GM12878 (cell line): ENCODE measurements around the gene TBXT. TPM values are rescaled to one million over a fixed set of nuclear protein-coding genes. Genes with fewer than 3 reads are reported as not detected.

Experiments
- ATAC-seq: fragments of 200-7000 bp; cut with Tn5 transposase; 3 replicates; pipeline ENCODE4 v1.9.1; 2020; ENCODE audit warnings: mild to moderate bottlenecking, moderate library complexity
- BruUV-seq: library from RNA; stranded (reverse); fragments of 400-500 nt; replicated peaks from 2 replicates; lab custom pipeline; 2021; lab: Mats Ljungman, UMichigan
- CTCF ChIA-PET: fragments of 300-600 bp; sonication (Branson Sonifier 250); formaldehyde crosslinking; extraction: SDS; loops from one replicate; lab custom pipeline; 2021; ENCODE audit warnings: inconsistent platforms; lab: Yijun Ruan, JAX
- POLR2A ChIA-PET: fragments of 350-600 bp; formaldehyde crosslinking; extraction: SDS; loops from one replicate; lab custom pipeline; 2021; ENCODE audit warnings: inconsistent platforms; lab: Charles Lee
- RAD21 ChIA-PET: fragments of 300-600 bp; sonication (Branson Sonifier 250); formaldehyde crosslinking; loops from one replicate; lab custom pipeline; 2023; ENCODE audit warnings: antibody characterized with exemption; ENCODE audit not compliant: unreplicated experiment; lab: Charles Lee
- SMC1A ChIA-PET: fragments of 300-600 bp; sonication (Branson Sonifier 250); formaldehyde crosslinking; loops from one replicate; lab custom pipeline; 2023; ENCODE audit not compliant: unreplicated experiment, uncharacterized antibody; lab: Charles Lee
- DNase-seq: peaks from one replicate; pipeline ENCODE4 v3.0.0-alpha.2; 2011; ENCODE audit warnings: low read depth, low spot score
- FAIRE-seq: peaks from 3 replicates; lab custom pipeline; 2011; peaks lifted over from hg19 to GRCh38; lab: Jason Lieb, UNC
- H2AFZ ChIP-seq: 2 replicates; pipeline ENCODE4 v1.6.0; 2011; ENCODE audit warnings: low read depth, low read length, control low read depth; ENCODE audit not compliant: control insufficient read depth
- H3K27ac ChIP-seq: 2 replicates; pipeline ENCODE4 v1.5.1; 2011; ENCODE audit warnings: control low read depth; ENCODE audit not compliant: control insufficient read depth, insufficient read depth
- H3K27me3 ChIP-seq, 2 experiments: replicated peaks in 1 of 2; 2 replicates each; pipeline versions ENCODE4 v1.6.0 to v1.6.1; 2011; ENCODE audit warnings: low read length in 1 of 2; ENCODE audit not compliant: control insufficient read depth in 2 of 2, insufficient read depth in 2 of 2
- H3K36me3 ChIP-seq, 2 experiments: 2 replicates each; pipeline ENCODE4 v1.5.1; 2011; ENCODE audit warnings: low read length in 1 of 2; ENCODE audit not compliant: control insufficient read depth in 2 of 2, insufficient read depth in 2 of 2
- H3K4me1 ChIP-seq: 2 replicates; pipeline ENCODE4 v1.6.1; 2011; ENCODE audit warnings: mild to moderate bottlenecking, low read length, moderate library complexity, mixed read lengths; ENCODE audit not compliant: control insufficient read depth, insufficient read depth
- H3K4me2 ChIP-seq: 2 replicates; pipeline ENCODE4 v1.6.0; 2011; ENCODE audit warnings: control low read depth; ENCODE audit not compliant: control insufficient read depth, insufficient read depth
- H3K4me3 ChIP-seq: fragments of 200-600 bp; sonication (generic); 2 replicates; pipeline ENCODE4 v1.5.1; 2016
- H3K79me2 ChIP-seq: 2 replicates; pipeline ENCODE4 v1.6.0; 2011; ENCODE audit warnings: low read length; ENCODE audit not compliant: control insufficient read depth, insufficient read depth
- H3K9ac ChIP-seq: 2 replicates; pipeline ENCODE4 v1.8.0; 2011; ENCODE audit warnings: low read length, control low read depth, mixed read lengths; ENCODE audit not compliant: control insufficient read depth, insufficient read depth
- H3K9me3 ChIP-seq: replicated peaks from 3 replicates; pipeline ENCODE4 v1.5.1; 2011; ENCODE audit warnings: mild to moderate bottlenecking, low read length; ENCODE audit not compliant: control insufficient read depth, insufficient read depth
- H4K20me1 ChIP-seq: 2 replicates; pipeline ENCODE4 v1.6.0; 2011; ENCODE audit not compliant: control insufficient read depth, insufficient read depth
- ASH2L ChIP-seq: fragments of 300-600, 200-600 bp; sonication (generic); IDR thresholded peaks from 2 replicates; pipeline ENCODE4 v1.6.1; 2017; ENCODE audit warnings: low read depth, mild to moderate bottlenecking, borderline replicate concordance
- CBX3 ChIP-seq: fragments of 200-600 bp; sonication (generic); IDR thresholded peaks from 2 replicates; pipeline ENCODE4 v1.6.1; 2016; ENCODE audit warnings: low read depth, borderline replicate concordance
- FOS ChIP-seq: IDR thresholded peaks from 3 replicates; pipeline ENCODE4 v1.6.1; 2011; ENCODE audit warnings: borderline replicate concordance; ENCODE audit not compliant: insufficient read length; ENCODE audit errors: extremely low read depth
- GATAD2B ChIP-seq: fragments of 450-650 bp; conservative IDR thresholded peaks from 2 replicates; pipeline ENCODE4 v1.6.1; 2017; ENCODE audit warnings: low read depth, mild to moderate bottlenecking, moderate library complexity
- HDAC6 ChIP-seq: fragments of 200-600 bp; sonication (generic); IDR thresholded peaks from one replicate; pipeline ENCODE4 v1.8.0; 2017; ENCODE audit warnings: antibody characterized with exemption; ENCODE audit not compliant: unreplicated experiment
- IRF3 ChIP-seq: fragments of 450-650 bp; IDR thresholded peaks from 2 replicates; pipeline ENCODE4 v1.6.1; 2014; ENCODE audit warnings: mild to moderate bottlenecking
- IRF5 ChIP-seq: fragments of 450-650 bp; IDR thresholded peaks from 2 replicates; pipeline ENCODE4 v1.6.1; 2017; ENCODE audit warnings: borderline replicate concordance
- MAX ChIP-seq: IDR thresholded peaks from 2 replicates; pipeline ENCODE4 v1.6.1; 2012; ENCODE audit warnings: low read depth, low read length, improper control_type of control experiment
- NFIC ChIP-seq: IDR thresholded peaks from 2 replicates; pipeline ENCODE4 v1.6.1; 2012; ENCODE audit warnings: low read depth, mild to moderate bottlenecking, inconsistent platforms, low read length, moderate library complexity
- NFXL1 ChIP-seq: fragments of 450-650 bp; IDR thresholded peaks from 2 replicates; pipeline ENCODE4 v1.6.1; 2017; ENCODE audit warnings: antibody characterized with exemption, mild to moderate bottlenecking, borderline replicate concordance
- NFYA ChIP-seq: IDR thresholded peaks from 2 replicates; pipeline ENCODE4 v1.6.1; 2011; ENCODE audit warnings: low read depth, mild to moderate bottlenecking, low read length, improper control_type of control experiment, borderline replicate concordance
- NRF1 ChIP-seq: conservative IDR thresholded peaks from 2 replicates; pipeline ENCODE4 v1.6.1; 2011; ENCODE audit warnings: mild to moderate bottlenecking, low read depth, low read length, improper control_type of control experiment
- PAX8 ChIP-seq: fragments of 450-650 bp; IDR thresholded peaks from 2 replicates; pipeline ENCODE4 v1.6.1; 2017; ENCODE audit warnings: mild to moderate bottlenecking, moderate library complexity
- PML ChIP-seq: IDR thresholded peaks from 2 replicates; pipeline ENCODE4 v1.6.1; 2012; ENCODE audit warnings: low read length, inconsistent platforms
- RAD21 ChIP-seq: IDR thresholded peaks from 2 replicates; pipeline ENCODE4 v1.6.1; 2011; ENCODE audit warnings: mild to moderate bottlenecking, low read depth, low read length, moderate library complexity; ENCODE audit not compliant: insufficient read depth
- RCOR1 ChIP-seq: conservative IDR thresholded peaks from 2 replicates; pipeline ENCODE4 v1.6.1; 2012; ENCODE audit warnings: low read depth, low read length, improper control_type of control experiment
- ZBTB40 ChIP-seq: fragments of 450-650 bp; IDR thresholded peaks from 2 replicates; pipeline ENCODE4 v1.6.1; 2016; ENCODE audit warnings: mild to moderate bottlenecking, moderate library complexity, borderline replicate concordance
- WGBS: methylation state at CpG from one replicate; pipeline ENCODE4 v1.1.6; 2016; ENCODE audit warnings: low lambda C conversion rate; ENCODE audit not compliant: insufficient replicate concordance, insufficient coverage; ENCODE audit errors: missing lambda C conversion rate; 5-methylcytosine and 5-hydroxymethylcytosine counted together
- in situ Hi-C: fragments of 300-500 bp; cut with MboI; formaldehyde crosslinking; loops from 9 replicates; pipeline ENCODE4 v1.14.3; 2018; ENCODE audit warnings: mixed read lengths
- intact Hi-C: fragments of 100-400 bp; cut with micrococcal nuclease; formaldehyde crosslinking; loops from one replicate; pipeline ENCODE4 v1.14.2; 2022; ENCODE audit not compliant: unreplicated experiment
- polyA plus RNA-seq, 11 experiments: library from polyadenylated mRNA; depleted of rRNA in 4 of 11; unstranded in 6 of 11; stranded (reverse) in 5 of 11; fragments of >200 nt; fragmentation: Nextera tagmentation in 4 of 11; fragmentation: Illumina TruSeq in 1 of 11; extraction: Ambion mirVana in 4 of 11; extraction: Trizol in 1 of 11; gene quantifications; 1 replicate in 1 of 11; 2 replicates in 10 of 11; pipeline versions ENCODE4 v1.2.1 to v1.2.3, GENCODE V29; 2011 to 2016; ENCODE audit warnings: inconsistent platforms in 2 of 11, missing spikeins in 2 of 11, low read depth in 1 of 11
- total RNA-seq, 4 experiments: library from RNA; depleted of rRNA in 3 of 4; stranded (reverse); fragments of >200 nt in 3 of 4; fragmentation: Illumina TruSeq in 1 of 4; extraction: Trizol in 1 of 4; gene quantifications; 2 replicates each; pipeline versions ENCODE4 v1.2.1 to v1.2.3, GENCODE V29; 2013 to 2021

Gene TBXT
- total and polyA plus RNA-seq, 10 of the 15 experiments (the other 5 are each of a cell fraction or from before 2014, with no cell fraction given), result 0.06 to 2.5 TPM; not detected in 8

GRCh38 chr6:166157930-166158617, 9.6 kb downstream of the TBXT start:
- intact Hi-C loops (no loop called here), in situ Hi-C loops (no loop called here)
- no peak for DNase-seq
- H3K4me2 ChIP-seq, result no peak overlapping the region
- SMC1A ChIA-PET, result no interaction called here
- no peak for FAIRE-seq
- no peak overlapping the region for H2AFZ ChIP-seq
- no peaks in the 10 kb centered on the region for H3K4me1 ChIP-seq
- no peaks in the 10 kb centered on the region for H3K9me3 ChIP-seq
- no TSS peak for BruUV-seq
- RAD21 ChIA-PET, result no interaction called here
- 50% methylated on average over 20 of the region's 28 CpGs for WGBS
- no peak overlapping the region for H3K27ac ChIP-seq
- ATAC-seq, result no peak
- H3K79me2 ChIP-seq, result no peaks in the 10 kb centered on the region
- no peaks in the 10 kb centered on the region; a peak in 1 of 4 replicates for H3K27me3 ChIP-seq
- TF ChIP-seq CBX3 (no peak), FOS (no peak), IRF3 (no peak), RCOR1 (no peak), PAX8 (no peak), NRF1 (no peak), NFIC (no peak), MAX (no peak), GATAD2B (no peak), NFXL1 (no peak), IRF5 (no peak), HDAC6 (no peak), ZBTB40 (no peak), NFYA (no peak), ASH2L (no peak), PML (no peak), RAD21 (no peak)
- CTCF ChIA-PET, result interaction anchor here (1.7 kb wide), 1 partner anchor 123 kb away, joined by 3 read pairs; no protein-coding TSS in a partner anchor
- no peaks in the 10 kb centered on the region; a peak in 1 of 4 replicates for H3K36me3 ChIP-seq
- H4K20me1 ChIP-seq, result no peaks in the 10 kb centered on the region
- POLR2A ChIA-PET, result no interaction called here
- no peak overlapping the region for H3K4me3 ChIP-seq
- no peak overlapping the region for H3K9ac ChIP-seq
